K562 (cell line): ENCODE measurements around the gene LINC00632. TPM values are rescaled to one million over a fixed set of nuclear protein-coding genes. Genes with fewer than 3 reads are reported as not detected.

Experiments
- ATAC-seq: fragments of 200-7000 bp; cut with Tn5 transposase; 3 replicates; pipeline ENCODE4 v1.9.1; 2020; ENCODE audit warnings: moderate library complexity
- BruUV-seq: library from RNA; stranded (reverse); fragments of 400-500 nt; replicated peaks from 2 replicates; lab custom pipeline; 2021; lab: Mats Ljungman, UMichigan
- CTCF ChIA-PET: fragments of 300-600 bp; formaldehyde crosslinking; extraction: SDS; loops from one replicate; lab custom pipeline; 2021; ENCODE audit warnings: low intra/inter-chr PET ratio; lab: Yijun Ruan, JAX
- POLR2A ChIA-PET: fragments of 300-600, 350-650 bp; sonication (Branson Sonifier 250); formaldehyde crosslinking; extraction: SDS; loops from one replicate; lab custom pipeline; 2021; ENCODE audit warnings: antibody characterized with exemption, inconsistent platforms; lab: Yijun Ruan, JAX
- DNase-seq, 4 experiments: peaks; one replicate each; pipeline versions ENCODE4 v3.0.0 to v3.0.0-alpha.2; 2011 to 2018; ENCODE audit warnings: low spot score in 3 of 4, mixed read lengths in 3 of 4; ENCODE audit errors: extremely low read depth in 1 of 4
- FAIRE-seq: peaks from 2 replicates; lab custom pipeline; 2011; peaks lifted over from hg19 to GRCh38; lab: Jason Lieb, UNC
- H2AFZ ChIP-seq: 2 replicates; pipeline ENCODE4 v1.6.0; 2011; ENCODE audit warnings: low read depth, low read length, control low read depth, inconsistent platforms
- H3K27ac ChIP-seq: fragments of 200-600 bp; 3 replicates; pipeline ENCODE4 v1.8.0; 2011; ENCODE audit warnings: low read depth, mild to moderate bottlenecking, control low read depth, inconsistent platforms, low read length, moderate library complexity, mixed read lengths; ENCODE audit errors: extremely low read depth
- H3K27me3 ChIP-seq, 2 experiments: fragments of 300-600 bp in 1 of 2; 2 replicates in 1 of 2; 3 replicates in 1 of 2; pipeline versions ENCODE4 v1.6.0 to v1.8.0; 2011; ENCODE audit warnings: inconsistent platforms in 2 of 2, low read length in 2 of 2, mild to moderate bottlenecking in 1 of 2, mixed read lengths in 1 of 2, moderate library complexity in 1 of 2; ENCODE audit not compliant: control insufficient read depth in 2 of 2, insufficient read depth in 2 of 2
- H3K36me3 ChIP-seq: fragments of 300-600 bp; 3 replicates; pipeline ENCODE4 v1.8.0; 2011; ENCODE audit warnings: mild to moderate bottlenecking, low read length, inconsistent platforms; ENCODE audit not compliant: control insufficient read depth, insufficient read depth
- H3K4me1 ChIP-seq, 2 experiments: fragments of 200-600 bp in 1 of 2; replicated peaks in 1 of 2; 2 replicates in 1 of 2; 3 replicates in 1 of 2; pipeline versions ENCODE4 v1.5.1 to v1.8.0; 2011; ENCODE audit warnings: inconsistent platforms in 2 of 2, low read length in 2 of 2, mild to moderate bottlenecking in 1 of 2, mixed read lengths in 1 of 2, moderate library complexity in 1 of 2; ENCODE audit not compliant: control insufficient read depth in 2 of 2, insufficient read depth in 2 of 2
- H3K4me2 ChIP-seq: 2 replicates; pipeline ENCODE4 v1.6.1; 2011; ENCODE audit warnings: low read length, control low read depth, inconsistent platforms, mixed read lengths; ENCODE audit not compliant: insufficient read depth
- H3K4me3 ChIP-seq: fragments of 200-600 bp; sonication (generic), shearing (Covaris generic); 2 replicates; pipeline ENCODE4 v1.5.1; 2016; ENCODE audit warnings: control low read depth, inconsistent platforms
- H3K79me2 ChIP-seq: fragments of 200-600 bp; 3 replicates; pipeline ENCODE4 v1.8.0; 2011; ENCODE audit warnings: low read length, inconsistent platforms; ENCODE audit not compliant: control insufficient read depth, insufficient read depth
- H3K9ac ChIP-seq, 2 experiments: 2 replicates each; pipeline versions ENCODE4 v1.6.0 to v1.6.1; 2011; ENCODE audit warnings: low read depth in 2 of 2, low read length in 2 of 2, control low read depth in 1 of 2, inconsistent platforms in 1 of 2, mild to moderate bottlenecking in 1 of 2, mixed read lengths in 1 of 2; ENCODE audit not compliant: insufficient read depth in 1 of 2
- H3K9me1 ChIP-seq: one replicate; pipeline ENCODE4 v1.6.0; 2011; ENCODE audit warnings: inconsistent platforms, mild to moderate bottlenecking, low read length, moderate library complexity; ENCODE audit not compliant: control insufficient read depth, insufficient read depth
- H3K9me3 ChIP-seq: replicated peaks from 2 replicates; pipeline ENCODE4 v1.5.1; 2011; ENCODE audit warnings: low read depth, low read length, inconsistent platforms; ENCODE audit not compliant: control insufficient read depth, insufficient read depth
- H4K20me1 ChIP-seq: replicated peaks from 2 replicates; pipeline ENCODE4 v1.6.1; 2011; ENCODE audit warnings: low read length, inconsistent platforms, mixed read lengths; ENCODE audit not compliant: control insufficient read depth, insufficient read depth
- AFF1 ChIP-seq, 2 experiments: fragments of 450-650 bp; IDR thresholded peaks; 2 replicates each; pipeline ENCODE4 v1.6.1; 2018; ENCODE audit warnings: mild to moderate bottlenecking in 2 of 2, low read depth in 1 of 2; ENCODE audit not compliant: partially characterized antibody in 2 of 2
- DIDO1 ChIP-seq: fragments of 450-650 bp; IDR thresholded peaks from 2 replicates; pipeline ENCODE4 v1.6.1; 2016; ENCODE audit warnings: low read depth, missing biosample characterization, missing genetic modification characterization
- ILF3 ChIP-seq: fragments of 450-650 bp; IDR thresholded peaks from 2 replicates; pipeline ENCODE4 v1.6.1; 2018; ENCODE audit warnings: antibody characterized with exemption, mild to moderate bottlenecking, moderate library complexity, borderline replicate concordance
- SRSF1 ChIP-seq: fragments of 200-400 bp; formaldehyde crosslinking; IDR thresholded peaks from 2 replicates; pipeline ENCODE4 v1.6.1; 2017; ENCODE audit warnings: mild to moderate bottlenecking, low read depth, low read length, moderate library complexity
- ZBTB40 ChIP-seq, 2 experiments: fragments of 450-650 bp in 1 of 2; sonication (generic) in 1 of 2; formaldehyde crosslinking in 1 of 2; IDR thresholded peaks; 2 replicates each; pipeline versions ENCODE4 v1.7.1 to v1.9.0; 2016 to 2022; ENCODE audit warnings: inconsistent platforms in 1 of 2, mild to moderate bottlenecking in 1 of 2, missing genetic modification reagents in 1 of 2
- WGBS: fragments of 100-300 bp; shearing (Covaris generic); methylation state at CpG from one replicate; pipeline ENCODE4 v1.1.6; 2016; ENCODE audit warnings: low coverage, mixed read lengths; ENCODE audit not compliant: insufficient coverage; ENCODE audit errors: missing lambda C conversion rate; 5-methylcytosine and 5-hydroxymethylcytosine counted together
- in situ Hi-C: fragments of 300-500 bp; cut with MboI; formaldehyde crosslinking; loops from 4 replicates; pipeline ENCODE4 v1.15.0; 2018; ENCODE audit warnings: inconsistent platforms, mixed read lengths
- intact Hi-C: fragments of 100-400 bp; cut with micrococcal nuclease; formaldehyde crosslinking; loops from 2 replicates; pipeline ENCODE4 v1.14.2; 2022
- polyA plus RNA-seq, 8 experiments: library from polyadenylated mRNA; depleted of rRNA in 4 of 8; stranded (reverse) in 5 of 8; unstranded in 3 of 8; fragments of >200 nt; fragmentation: Nextera tagmentation in 2 of 8; fragmentation: Illumina TruSeq in 1 of 8; extraction: Ambion mirVana in 2 of 8; extraction: Trizol in 1 of 8; gene quantifications; 2 replicates each; pipeline versions ENCODE4 v1.2.1 to v1.2.3, GENCODE V29; 2011 to 2014; ENCODE audit warnings: inconsistent platforms in 1 of 8, missing spikeins in 1 of 8
- total RNA-seq, 7 experiments: library from RNA; depleted of rRNA in 6 of 7; stranded (reverse); fragments of >200 nt in 6 of 7; fragmentation: Illumina TruSeq in 2 of 7; extraction: Trizol in 2 of 7; gene quantifications; 2 replicates each; pipeline versions ENCODE4 v1.2.1 to v1.2.3, GENCODE V29; 2011 to 2021; ENCODE audit warnings: low replicate concordance in 1 of 7

Gene LINC00632
- total and polyA plus RNA-seq, 9 of the 15 experiments (the other 6 are each of a cell fraction or from before 2014, with no cell fraction given), result 0.06 to 0.20 TPM; not detected in 7

- in situ Hi-C loops, result no loop called here
- no peak for FAIRE-seq
- Histone ChIP-seq H2AFZ (no peak overlapping the region), H3K9me1 (no peaks in the 10 kb centered on the region), H3K4me1 (no peaks in the 10 kb centered on the region), H3K36me3 (no peaks in the 10 kb centered on the region), H3K9ac (no peak overlapping the region), H3K27ac (no peak overlapping the region), H3K4me3 (no peak overlapping the region), H4K20me1 (no peaks in the 10 kb centered on the region), H3K79me2 (no peaks in the 10 kb centered on the region), H3K27me3 (no peaks in the 10 kb centered on the region), H3K4me2 (no peak overlapping the region), H3K9me3 (no peaks in the 10 kb centered on the region)
- WGBS, result 0% methylated on average over 2 of the region's 3 CpGs
- POLR2A ChIA-PET, result no interaction called here
- no TSS peak for BruUV-seq
- DNase-seq, result no peak
- CTCF ChIA-PET, result no interaction called here
- intact Hi-C loops, result no loop called here
- no peak for ATAC-seq
- TF ChIP-seq ILF3 (no peak), AFF1 (IDR thresholded peaks at IDR 0.05; ENCODE audit: low read depth in 1 of 2, partially characterized antibody in 2 of 2) (no peak), ZBTB40 (IDR thresholded peaks at IDR 0.05) (no peak), ZBTB40 (CRISPR knock-in tag; IDR thresholded peaks at IDR 0.05) (no peak), DIDO1 (tag) (no peak), SRSF1 (no peak)
These were observed 11.9 kb upstream of the LINC00632 start for GRCh38 chrX:140697618-140698017.
